GM10248 (cell line): ENCODE measurements around the gene LRRC75B.

Experiments used
- CTCF ChIA-PET: fragments of 300-600 bp; sonication (Branson Sonifier 250); formaldehyde crosslinking; extraction: SDS; loops from one replicate; lab custom pipeline; 2021; ENCODE audit warnings: antibody characterized with exemption; lab: Yijun Ruan, JAX
- POLR2A ChIA-PET: fragments of 350-650 bp; sonication (Branson Sonifier 250); formaldehyde crosslinking; extraction: SDS; loops from one replicate; lab custom pipeline; 2020; ENCODE audit warnings: antibody characterized with exemption; lab: Yijun Ruan, JAX
- DNase-seq: peaks from one replicate; pipeline ENCODE4 v3.0.0; 2012; ENCODE audit errors: extremely low spot score
- CTCF ChIP-seq: IDR thresholded peaks from 2 replicates; pipeline ENCODE4 v1.5.1; 2012; ENCODE audit warnings: mild to moderate bottlenecking, low read depth; ENCODE audit errors: extremely low read depth, missing control alignments, control extremely low read depth

Gene LRRC75B

DNA sequence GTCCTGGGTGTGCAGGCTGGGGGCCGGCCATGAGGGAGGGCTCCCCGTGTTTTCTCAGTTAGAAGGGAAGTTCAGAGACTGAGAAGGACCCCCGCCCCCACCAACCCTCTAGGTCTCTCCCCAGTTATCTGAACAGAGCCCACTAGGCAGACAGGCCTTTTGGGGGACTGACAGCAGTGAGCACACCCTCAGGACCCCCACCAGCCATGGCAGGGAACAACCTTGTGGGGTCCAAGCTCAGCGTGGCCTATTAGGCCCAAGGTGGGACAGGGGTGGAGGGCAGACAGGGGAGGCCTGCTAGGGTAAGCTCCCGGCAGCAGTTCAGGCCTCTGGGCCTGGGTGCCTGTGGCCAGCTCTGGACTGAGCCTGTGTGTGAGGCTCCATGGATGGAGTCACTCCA, 5.6 kb downstream of the LRRC75B start:
- POLR2A ChIA-PET: interaction anchor here (1.0 kb wide), 1 partner anchor 32 kb away, joined by 3 read pairs; the partner anchor contains the start of gene GUCD1
- no peak for DNase-seq
- no peak for TF ChIP-seq CTCF
- CTCF ChIA-PET: no interaction called here

DNA sequence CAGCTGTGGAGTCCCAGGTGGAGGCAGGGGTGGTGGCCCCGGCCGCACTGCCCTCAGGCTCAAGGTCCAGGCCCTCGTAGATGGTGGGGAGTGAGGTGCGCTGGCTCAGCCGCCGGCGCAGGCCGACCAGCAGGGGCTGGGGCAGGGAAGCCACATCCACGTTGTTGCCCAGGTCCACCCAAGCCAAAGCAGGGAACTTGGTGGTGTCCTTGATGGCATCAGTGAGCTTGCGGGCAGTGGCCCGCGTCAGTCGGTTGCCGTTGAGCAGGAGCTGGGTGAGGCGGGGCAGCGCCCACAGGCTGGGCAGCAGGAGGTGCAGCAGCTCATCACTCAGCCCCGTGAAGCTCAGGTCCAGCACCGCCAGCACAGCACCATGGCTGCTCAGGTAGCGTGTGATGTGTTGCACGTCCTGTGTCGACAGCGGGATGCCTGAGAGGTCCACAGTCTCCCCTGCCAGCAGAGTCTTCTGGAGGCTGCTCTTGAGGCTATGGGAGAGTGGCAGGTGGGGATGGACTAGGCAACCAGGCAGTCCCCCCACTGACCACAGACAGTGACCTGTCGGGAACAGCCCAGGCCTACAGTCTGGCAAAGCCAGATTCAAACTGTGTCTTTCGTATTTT, 6.8 kb downstream of the LRRC75B start:
- TF ChIP-seq CTCF: no peak
- CTCF ChIA-PET: interaction anchor here (1.9 kb wide), 1 partner anchor 12 kb away, joined by 4 read pairs; no protein-coding TSS in a partner anchor
- POLR2A ChIA-PET: no interaction called here
- no peak for DNase-seq

DNA sequence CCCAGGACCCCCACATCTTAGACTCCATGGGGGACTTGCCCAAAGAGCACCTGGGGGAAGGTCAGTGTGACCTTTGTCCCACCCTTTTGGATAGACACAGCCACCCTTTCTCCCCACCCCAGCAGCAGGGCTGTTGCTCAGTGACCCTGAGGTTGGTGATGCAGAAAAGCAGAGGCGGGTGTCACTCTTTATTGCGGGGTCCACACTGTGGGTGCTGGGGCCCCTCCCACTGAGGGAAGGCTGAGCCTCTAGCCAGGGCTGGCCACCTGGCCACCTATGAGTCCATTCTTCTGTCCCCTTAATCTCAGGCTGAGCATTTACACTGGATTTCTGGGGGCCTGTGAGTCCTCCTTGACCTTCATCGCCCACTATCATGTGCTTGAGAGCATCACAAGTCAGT, 7.4 kb downstream of the LRRC75B start:
- ChIA-PET CTCF (interaction anchor here (1.9 kb wide), 1 partner anchor 12 kb away, joined by 4 read pairs; no protein-coding TSS in a partner anchor), POLR2A (no interaction called here)
- no peak for TF ChIP-seq CTCF
- no peak for DNase-seq

DNA sequence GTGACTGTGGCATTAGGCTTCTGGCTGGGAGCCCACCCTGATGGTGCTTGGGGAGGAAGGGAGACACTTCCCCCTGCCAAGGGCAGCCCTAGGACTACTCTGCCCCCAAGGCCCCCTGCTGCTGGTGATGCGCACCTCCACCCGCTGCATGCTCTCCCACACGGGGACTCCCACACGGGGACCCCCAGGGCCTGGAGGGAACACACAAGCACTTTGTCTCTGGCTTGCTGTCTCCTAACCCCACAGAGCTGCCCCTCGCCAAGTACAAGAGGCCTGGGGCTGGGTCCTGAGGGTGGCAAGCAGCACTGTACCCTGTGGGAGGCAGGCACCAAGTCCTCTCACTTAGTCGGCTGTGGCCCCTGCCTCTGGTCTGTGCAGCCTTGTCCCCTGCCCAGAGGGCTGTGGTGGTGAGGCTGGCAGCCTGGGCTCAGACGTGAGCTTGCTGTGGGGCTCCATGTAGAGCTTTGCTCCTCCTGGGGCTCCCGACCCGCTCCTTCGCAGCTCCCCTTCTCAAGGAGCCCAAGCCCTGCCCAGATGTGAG, 7.9 kb downstream of the LRRC75B start:
- POLR2A ChIA-PET: no interaction called here
- DNase-seq: no peak
- CTCF ChIA-PET: interaction anchor here (1.9 kb wide), 1 partner anchor 13 kb away, joined by 4 read pairs; no protein-coding TSS in a partner anchor
- no peak for TF ChIP-seq CTCF

DNA sequence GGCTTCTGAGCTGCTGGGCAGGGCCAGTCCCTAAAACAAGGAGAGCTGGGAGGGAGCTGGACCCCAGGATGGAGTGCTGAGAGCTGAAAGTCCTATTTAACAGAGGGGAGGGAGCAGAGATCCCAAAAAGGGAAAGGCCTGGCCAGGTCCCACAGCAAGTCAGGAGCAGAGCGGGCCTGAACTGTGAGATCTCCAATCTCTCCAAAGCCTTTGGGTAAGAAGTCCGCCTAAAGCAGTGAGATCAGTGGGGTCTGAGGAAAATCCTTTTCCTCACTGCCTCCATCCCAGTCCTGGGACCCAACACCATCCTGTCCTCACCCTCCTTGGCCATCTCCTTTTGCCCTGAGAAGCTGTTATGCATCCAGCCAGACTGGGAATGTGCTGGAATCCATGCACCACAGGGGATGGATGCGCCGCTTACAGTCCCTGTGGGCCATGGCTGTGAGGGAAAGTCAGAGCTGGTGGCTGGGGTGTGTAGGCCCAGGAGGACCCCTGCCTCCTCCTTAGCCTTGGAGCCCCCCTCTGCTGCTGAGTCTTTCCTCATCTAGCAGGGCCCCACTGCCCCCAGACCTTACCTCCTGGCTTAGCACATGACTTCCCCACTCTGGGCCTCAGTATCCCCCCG, 8.6 kb downstream of the LRRC75B start:
- no peak for TF ChIP-seq CTCF
- ChIA-PET CTCF (no interaction called here), POLR2A (no interaction called here)
- DNase-seq: no peak

- ChIA-PET POLR2A (no interaction called here), CTCF (no interaction called here)
- no peak for DNase-seq
- TF ChIP-seq CTCF: no peak
Observed at GRCh38 chr22:24583221-24584165, 9.4 kb downstream of the LRRC75B start.
